ENCODE measurements around the gene TSC1. TPM values are rescaled to one million over a fixed set of nuclear protein-coding genes. Genes with fewer than 3 reads are reported as not detected.

Gene TSC1
- polyA plus RNA-seq, 2 of the 4 experiments (the other 2 are of a cell fraction) = 15.2 to 37.9 TPM

DNA sequence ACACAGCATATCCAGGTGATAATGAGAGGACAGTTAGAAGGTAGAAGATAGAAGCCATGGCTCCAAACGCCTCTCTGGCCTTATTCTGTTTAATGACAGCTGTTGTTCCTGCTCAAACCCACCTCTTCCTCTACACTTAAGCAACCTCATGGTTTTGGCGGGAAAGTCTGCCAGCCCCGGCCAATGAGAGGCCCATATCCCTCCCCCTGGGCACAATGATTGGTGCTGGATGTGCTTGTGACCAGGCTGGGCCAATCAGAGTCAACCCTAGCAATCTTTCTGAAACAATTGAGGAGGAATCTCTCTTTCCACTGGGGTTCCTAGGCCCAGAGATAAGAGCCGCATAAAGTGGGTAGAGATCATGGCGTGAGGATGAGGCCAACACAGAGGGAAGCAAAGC lies 29.3 kb upstream of the TSC1 start:
- peak in 1 of 2 experiments; percentile 43; a peak in 3 of 6 replicates for ATAC-seq
- Histone ChIP-seq H3K27ac (no peak overlapping the region), H3K9me3 (no peaks in the 10 kb centered on the region), H3K4me2 (no peak overlapping the region), H3K4me1 (peaks cover 8% of the 10 kb centered on the region; the same call in 1 of the 3 replicates), H3K4me3 (no peak overlapping the region)
- CTCF ChIA-PET = interaction anchor here (0.7 to 6.9 kb wide), 11 partner anchors 10 to 559 kb away, joined by 3 to 48 read pairs (median 5); no protein-coding TSS in a partner anchor
- WGBS (ENCODE audit: missing lambda C conversion rate) = 68% methylated on average over 5 of the region's 5 CpGs
- FAIRE-seq = no peak
- POLR2A ChIA-PET = no interaction called here
- peak; percentile 45 to 56 for DNase-seq (ENCODE audit: low read depth in 1 of 2, low spot score in 1 of 2)
- TF ChIP-seq, protein P1, sequence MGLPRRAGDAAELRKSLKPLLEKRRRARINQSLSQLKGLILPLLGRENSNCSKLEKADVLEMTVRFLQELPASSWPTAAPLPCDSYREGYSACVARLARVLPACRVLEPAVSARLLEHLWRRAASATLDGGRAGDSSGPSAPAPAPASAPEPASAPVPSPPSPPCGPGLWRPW (IDR thresholded peaks at IDR 0.05) = no peak
- TF ChIP-seq, protein P2, sequence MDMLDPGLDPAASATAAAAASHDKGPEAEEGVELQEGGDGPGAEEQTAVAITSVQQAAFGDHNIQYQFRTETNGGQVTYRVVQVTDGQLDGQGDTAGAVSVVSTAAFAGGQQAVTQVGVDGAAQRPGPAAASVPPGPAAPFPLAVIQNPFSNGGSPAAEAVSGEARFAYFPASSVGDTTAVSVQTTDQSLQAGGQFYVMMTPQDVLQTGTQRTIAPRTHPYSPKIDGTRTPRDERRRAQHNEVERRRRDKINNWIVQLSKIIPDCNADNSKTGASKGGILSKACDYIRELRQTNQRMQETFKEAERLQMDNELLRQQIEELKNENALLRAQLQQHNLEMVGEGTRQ (IDR thresholded peaks at IDR 0.05) = peak; percentile 40; the same call in 1 of the 2 replicates
- TF ChIP-seq, protein P3, sequence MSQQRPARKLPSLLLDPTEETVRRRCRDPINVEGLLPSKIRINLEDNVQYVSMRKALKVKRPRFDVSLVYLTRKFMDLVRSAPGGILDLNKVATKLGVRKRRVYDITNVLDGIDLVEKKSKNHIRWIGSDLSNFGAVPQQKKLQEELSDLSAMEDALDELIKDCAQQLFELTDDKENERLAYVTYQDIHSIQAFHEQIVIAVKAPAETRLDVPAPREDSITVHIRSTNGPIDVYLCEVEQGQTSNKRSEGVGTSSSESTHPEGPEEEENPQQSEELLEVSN (IDR thresholded peaks at IDR 0.05; ENCODE audit: borderline replicate concordance, low read depth) = peak; percentile 80
- no peak for TF ChIP-seq SREBF2 (IDR thresholded peaks at IDR 0.05)

DNA sequence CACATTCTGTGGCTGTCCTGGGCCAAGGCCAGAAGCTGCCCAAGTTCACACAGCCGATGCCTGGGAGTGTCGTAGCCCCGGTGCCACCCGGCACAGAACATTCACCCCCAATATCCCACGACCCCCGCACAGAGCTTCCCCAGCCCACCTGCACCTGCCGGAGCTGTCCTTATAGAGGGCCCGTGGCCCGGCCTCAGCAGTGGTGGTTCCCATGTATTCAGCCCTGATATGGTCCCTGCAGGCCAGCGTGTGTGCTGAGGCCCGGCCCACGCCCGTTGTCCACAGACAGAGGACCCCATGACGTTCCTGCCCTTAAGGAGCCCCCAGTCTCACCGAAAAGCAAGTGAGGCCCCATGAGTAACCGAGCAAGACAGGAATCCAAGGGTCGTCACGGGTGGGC lies 28.8 kb upstream of the TSC1 start:
- H3K27ac ChIP-seq = no peak overlapping the region
- WGBS (ENCODE audit: missing lambda C conversion rate) = 51% methylated on average over 6 of the region's 18 CpGs
- CTCF ChIA-PET = interaction anchor here (0.6 to 6.9 kb wide), 22 partner anchors 10 to 561 kb away, joined by 3 to 48 read pairs (median 3); no protein-coding TSS in a partner anchor

DNA sequence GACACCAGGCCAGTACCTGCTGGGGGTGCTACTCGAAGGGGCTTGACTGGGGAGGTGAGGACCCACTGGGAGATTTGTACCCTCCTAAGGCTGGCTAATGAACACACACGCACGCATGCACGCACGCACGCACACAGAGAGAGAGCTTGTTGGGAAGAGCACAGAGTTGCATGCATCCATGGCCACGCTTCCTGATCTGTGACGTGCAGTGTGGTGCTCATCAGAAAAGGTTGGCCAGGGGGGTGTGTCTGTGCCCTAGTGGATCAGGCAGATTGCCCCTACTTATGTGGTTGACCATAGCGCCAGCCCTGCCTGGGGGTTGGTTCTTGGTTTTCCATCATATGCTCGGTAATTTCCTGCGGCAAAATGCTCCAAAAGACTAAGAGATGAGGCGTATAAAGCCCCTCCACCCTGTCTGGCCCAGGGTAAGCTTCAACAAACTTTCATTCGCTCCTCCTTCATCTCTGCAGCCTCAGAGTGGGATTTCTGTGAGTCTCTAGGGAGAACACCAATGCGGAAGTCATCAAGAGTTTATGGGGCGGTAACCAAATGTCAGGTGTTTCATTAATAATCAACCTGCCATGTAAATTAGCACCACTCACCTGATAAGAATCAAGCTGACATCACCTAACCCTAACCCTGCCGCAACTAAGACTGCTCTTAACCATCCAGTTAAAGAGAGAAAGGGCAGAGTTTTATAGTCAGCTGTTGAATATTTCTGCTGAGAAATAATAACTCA lies 26.1 kb upstream of the TSC1 start:
- H3K27ac ChIP-seq = no peak overlapping the region
- no peak for DNase-seq (ENCODE audit: low read depth in 1 of 2, low spot score in 1 of 2)
- H3K9me3 ChIP-seq = no peaks in the 10 kb centered on the region
- H3K4me1 ChIP-seq = no peaks in the 10 kb centered on the region
- no peak for FAIRE-seq
- WGBS (ENCODE audit: missing lambda C conversion rate) = 82% methylated on average over 16 of the region's 16 CpGs
- ChIA-PET CTCF (interaction anchor here (0.6 to 6.9 kb wide), 7 partner anchors 8 to 320 kb away, joined by 3 to 48 read pairs (median 5); partner anchors contain the start of gene GFI1B), POLR2A (no interaction called here)
- no peak overlapping the region for H3K4me3 ChIP-seq
- ATAC-seq = no peak
- H3K4me2 ChIP-seq = no peak overlapping the region
- TF ChIP-seq ZC3H11A (IDR thresholded peaks at IDR 0.05) (no peak), EHMT2 (IDR thresholded peaks at IDR 0.05; ENCODE audit: low read depth) (no peak), MAFK (IDR thresholded peaks at IDR 0.05; ENCODE audit: partially characterized antibody) (no peak), NR3C1 (IDR thresholded peaks at IDR 0.05) (no peak), CBX2 (IDR thresholded peaks at IDR 0.05; ENCODE audit: borderline replicate concordance, low read depth) (no peak), JUN (IDR thresholded peaks at IDR 0.05) (no peak), HOXB13 (CRISPR knock-in tag; IDR thresholded peaks at IDR 0.05; ENCODE audit: low read depth) (no peak), ZSCAN20 (CRISPR knock-in tag; IDR thresholded peaks at IDR 0.05) (no peak)
- TF ChIP-seq, protein P3 (IDR thresholded peaks at IDR 0.05; ENCODE audit: borderline replicate concordance, low read depth) = no peak
- TF ChIP-seq, protein P1 (IDR thresholded peaks at IDR 0.05) = no peak
- TF ChIP-seq, protein P4, sequence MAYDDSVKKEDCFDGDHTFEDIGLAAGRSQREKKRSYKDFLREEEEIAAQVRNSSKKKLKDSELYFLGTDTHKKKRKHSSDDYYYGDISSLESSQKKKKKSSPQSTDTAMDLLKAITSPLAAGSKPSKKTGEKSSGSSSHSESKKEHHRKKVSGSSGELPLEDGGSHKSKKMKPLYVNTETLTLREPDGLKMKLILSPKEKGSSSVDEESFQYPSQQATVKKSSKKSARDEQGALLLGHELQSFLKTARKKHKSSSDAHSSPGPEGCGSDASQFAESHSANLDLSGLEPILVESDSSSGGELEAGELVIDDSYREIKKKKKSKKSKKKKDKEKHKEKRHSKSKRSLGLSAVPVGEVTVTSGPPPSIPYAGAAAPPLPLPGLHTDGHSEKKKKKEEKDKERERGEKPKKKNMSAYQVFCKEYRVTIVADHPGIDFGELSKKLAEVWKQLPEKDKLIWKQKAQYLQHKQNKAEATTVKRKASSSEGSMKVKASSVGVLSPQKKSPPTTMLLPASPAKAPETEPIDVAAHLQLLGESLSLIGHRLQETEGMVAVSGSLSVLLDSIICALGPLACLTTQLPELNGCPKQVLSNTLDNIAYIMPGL (CRISPR knock-in tag; IDR thresholded peaks at IDR 0.05; ENCODE audit: borderline replicate concordance) = no peak

More for the DNA sequence above, 28.8 kb upstream of the TSC1 start:
- TF ChIP-seq, protein P5, sequence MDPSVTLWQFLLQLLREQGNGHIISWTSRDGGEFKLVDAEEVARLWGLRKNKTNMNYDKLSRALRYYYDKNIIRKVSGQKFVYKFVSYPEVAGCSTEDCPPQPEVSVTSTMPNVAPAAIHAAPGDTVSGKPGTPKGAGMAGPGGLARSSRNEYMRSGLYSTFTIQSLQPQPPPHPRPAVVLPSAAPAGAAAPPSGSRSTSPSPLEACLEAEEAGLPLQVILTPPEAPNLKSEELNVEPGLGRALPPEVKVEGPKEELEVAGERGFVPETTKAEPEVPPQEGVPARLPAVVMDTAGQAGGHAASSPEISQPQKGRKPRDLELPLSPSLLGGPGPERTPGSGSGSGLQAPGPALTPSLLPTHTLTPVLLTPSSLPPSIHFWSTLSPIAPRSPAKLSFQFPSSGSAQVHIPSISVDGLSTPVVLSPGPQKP (IDR thresholded peaks at IDR 0.05; ENCODE audit: low read depth, low read length) = no peak
- no peak for TF ChIP-seq NFE2L2 (conservative IDR thresholded peaks at IDR 0.05; ENCODE audit: low read length)
- TF ChIP-seq FOXS1 (CRISPR knock-in tag; IDR thresholded peaks at IDR 0.05) = no peak
- TF ChIP-seq JUN (IDR thresholded peaks at IDR 0.05) = no peak
- no peak for TF ChIP-seq NR3C1 (IDR thresholded peaks at IDR 0.05)
- TF ChIP-seq HOXB5 (CRISPR knock-in tag; IDR thresholded peaks at IDR 0.05) = no peak
- no peak for TF ChIP-seq MAZ (IDR thresholded peaks at IDR 0.05; ENCODE audit: borderline replicate concordance, low read depth, low read length)
- TF ChIP-seq, protein P6, sequence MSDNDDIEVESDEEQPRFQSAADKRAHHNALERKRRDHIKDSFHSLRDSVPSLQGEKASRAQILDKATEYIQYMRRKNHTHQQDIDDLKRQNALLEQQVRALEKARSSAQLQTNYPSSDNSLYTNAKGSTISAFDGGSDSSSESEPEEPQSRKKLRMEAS (IDR thresholded peaks at IDR 0.05) = no peak
- no peak for TF ChIP-seq FOSB (CRISPR knock-in tag; IDR thresholded peaks at IDR 0.05)
- TF ChIP-seq, protein P7, sequence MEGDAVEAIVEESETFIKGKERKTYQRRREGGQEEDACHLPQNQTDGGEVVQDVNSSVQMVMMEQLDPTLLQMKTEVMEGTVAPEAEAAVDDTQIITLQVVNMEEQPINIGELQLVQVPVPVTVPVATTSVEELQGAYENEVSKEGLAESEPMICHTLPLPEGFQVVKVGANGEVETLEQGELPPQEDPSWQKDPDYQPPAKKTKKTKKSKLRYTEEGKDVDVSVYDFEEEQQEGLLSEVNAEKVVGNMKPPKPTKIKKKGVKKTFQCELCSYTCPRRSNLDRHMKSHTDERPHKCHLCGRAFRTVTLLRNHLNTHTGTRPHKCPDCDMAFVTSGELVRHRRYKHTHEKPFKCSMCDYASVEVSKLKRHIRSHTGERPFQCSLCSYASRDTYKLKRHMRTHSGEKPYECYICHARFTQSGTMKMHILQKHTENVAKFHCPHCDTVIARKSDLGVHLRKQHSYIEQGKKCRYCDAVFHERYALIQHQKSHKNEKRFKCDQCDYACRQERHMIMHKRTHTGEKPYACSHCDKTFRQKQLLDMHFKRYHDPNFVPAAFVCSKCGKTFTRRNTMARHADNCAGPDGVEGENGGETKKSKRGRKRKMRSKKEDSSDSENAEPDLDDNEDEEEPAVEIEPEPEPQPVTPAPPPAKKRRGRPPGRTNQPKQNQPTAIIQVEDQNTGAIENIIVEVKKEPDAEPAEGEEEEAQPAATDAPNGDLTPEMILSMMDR (IDR thresholded peaks at IDR 0.05) = no peak
- no peak for TF ChIP-seq POLR2A (IDR thresholded peaks at IDR 0.05; ENCODE audit: low read length)
- TF ChIP-seq PHF8 (IDR thresholded peaks at IDR 0.05; ENCODE audit: borderline replicate concordance, low read depth) = no peak
- no peak for TF ChIP-seq NPAS2 (CRISPR knock-in tag; IDR thresholded peaks at IDR 0.05; ENCODE audit: borderline replicate concordance)
- TF ChIP-seq HEYL (CRISPR knock-in tag; IDR thresholded peaks at IDR 0.05) = no peak
- no peak for TF ChIP-seq TFCP2L1 (CRISPR knock-in tag; IDR thresholded peaks at IDR 0.05)
- TF ChIP-seq CBX2 (IDR thresholded peaks at IDR 0.05; ENCODE audit: borderline replicate concordance, low read depth) = no peak
- no peak for TF ChIP-seq ESRRA (IDR thresholded peaks at IDR 0.05; ENCODE audit: borderline replicate concordance, low read length)
- DNase-seq (ENCODE audit: low read depth in 1 of 2, low spot score in 1 of 2) (no peak), ATAC-seq (peak in 1 of 2 experiments; percentile 10; a peak in 3 of 6 replicates), FAIRE-seq (no peak)
- peaks cover 3% of the 10 kb centered on the region; the same call in 1 of the 3 replicates for H3K4me1 ChIP-seq
- peak overlapping the region; percentile 83 for H3K4me2 ChIP-seq
- POLR2A ChIA-PET = no interaction called here
- H3K4me3 ChIP-seq = peak overlapping the region; percentile 12; the same call in 1 of the 3 replicates
- no peaks in the 10 kb centered on the region for H3K9me3 ChIP-seq
